ENCODE results near the gene FAM240A.
A peak's percentile ranks its signal among the peaks of the same experiment; 100 is the strongest.

FAM240A gene

GRCh38 chr3:46664188-46664970 is 52.1 kb downstream of the FAM240A start:
- no peak for DNase-seq (ENCODE audit: low spot score)
- Histone ChIP-seq H3K4me3 (ENCODE audit: severe bottlenecking) (no peak overlapping the region), H3K4me1 (ENCODE audit: insufficient read depth, poor library complexity, severe bottlenecking) (peaks cover 16% of the 10 kb centered on the region), H3K27me3 (ENCODE audit: insufficient read depth, poor library complexity, severe bottlenecking) (no peaks in the 10 kb centered on the region), H3K36me3 (ENCODE audit: low read depth) (no peaks in the 10 kb centered on the region), H3K27ac (ENCODE audit: poor library complexity, severe bottlenecking) (no peak overlapping the region), H3K9me3 (ENCODE audit: severe bottlenecking) (no peaks in the 10 kb centered on the region)
- TF ChIP-seq CTCF (IDR thresholded peaks at IDR 0.05; ENCODE audit: poor library complexity, severe bottlenecking), result no peak
- ATAC-seq (ENCODE audit: low read depth), result no peak

DNA sequence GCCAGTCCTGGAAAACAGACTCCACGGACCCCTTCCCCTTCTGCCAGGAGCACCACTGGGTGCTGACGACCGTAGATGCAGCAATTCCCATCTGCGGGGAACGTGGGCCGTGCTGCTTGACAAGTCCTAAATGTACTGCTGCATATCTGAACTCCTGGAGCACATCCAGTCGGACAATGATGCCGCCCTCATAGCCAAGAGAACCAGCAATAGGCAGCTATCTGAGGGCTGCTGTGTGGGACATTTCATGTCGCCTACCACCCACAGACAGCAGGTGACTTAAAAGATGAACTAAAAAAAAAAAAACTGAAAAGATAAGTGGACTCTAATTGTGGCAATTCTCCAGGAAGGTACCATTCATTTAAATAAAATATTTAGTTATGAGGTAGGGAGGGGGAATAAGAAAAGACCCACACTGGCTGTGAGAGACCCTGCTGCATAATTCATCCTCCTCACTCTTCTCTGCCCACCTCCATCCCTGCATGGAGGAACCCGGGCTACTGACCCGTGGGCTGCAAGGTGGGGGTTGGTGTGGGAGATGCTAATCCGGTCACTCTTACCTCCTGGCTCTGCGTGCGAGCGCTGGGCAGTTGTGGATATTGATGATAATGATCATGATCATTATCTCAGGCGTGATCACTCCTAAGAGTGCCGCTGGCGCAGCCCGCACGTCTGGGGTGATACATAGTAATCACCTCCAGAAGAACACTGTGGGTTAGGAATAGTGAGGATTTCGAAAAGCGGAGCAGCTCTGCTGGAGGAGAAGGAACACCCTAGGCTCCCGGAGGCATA is 52.8 kb downstream of the FAM240A start:
- no peak overlapping the region for H3K27ac ChIP-seq (ENCODE audit: poor library complexity, severe bottlenecking)
- no peak for ATAC-seq (ENCODE audit: low read depth)
- no peaks in the 10 kb centered on the region for H3K27me3 ChIP-seq (ENCODE audit: insufficient read depth, poor library complexity, severe bottlenecking)
- no peak for DNase-seq (ENCODE audit: low spot score)
- peaks cover 12% of the 10 kb centered on the region for H3K4me1 ChIP-seq (ENCODE audit: insufficient read depth, poor library complexity, severe bottlenecking)
- H3K36me3 ChIP-seq (ENCODE audit: low read depth), result no peaks in the 10 kb centered on the region; the same call in 1 of the 2 replicates
- no peaks in the 10 kb centered on the region for H3K9me3 ChIP-seq (ENCODE audit: severe bottlenecking)
- no peak for TF ChIP-seq CTCF (IDR thresholded peaks at IDR 0.05; ENCODE audit: poor library complexity, severe bottlenecking)
- no peak overlapping the region for H3K4me3 ChIP-seq (ENCODE audit: severe bottlenecking)

DNA sequence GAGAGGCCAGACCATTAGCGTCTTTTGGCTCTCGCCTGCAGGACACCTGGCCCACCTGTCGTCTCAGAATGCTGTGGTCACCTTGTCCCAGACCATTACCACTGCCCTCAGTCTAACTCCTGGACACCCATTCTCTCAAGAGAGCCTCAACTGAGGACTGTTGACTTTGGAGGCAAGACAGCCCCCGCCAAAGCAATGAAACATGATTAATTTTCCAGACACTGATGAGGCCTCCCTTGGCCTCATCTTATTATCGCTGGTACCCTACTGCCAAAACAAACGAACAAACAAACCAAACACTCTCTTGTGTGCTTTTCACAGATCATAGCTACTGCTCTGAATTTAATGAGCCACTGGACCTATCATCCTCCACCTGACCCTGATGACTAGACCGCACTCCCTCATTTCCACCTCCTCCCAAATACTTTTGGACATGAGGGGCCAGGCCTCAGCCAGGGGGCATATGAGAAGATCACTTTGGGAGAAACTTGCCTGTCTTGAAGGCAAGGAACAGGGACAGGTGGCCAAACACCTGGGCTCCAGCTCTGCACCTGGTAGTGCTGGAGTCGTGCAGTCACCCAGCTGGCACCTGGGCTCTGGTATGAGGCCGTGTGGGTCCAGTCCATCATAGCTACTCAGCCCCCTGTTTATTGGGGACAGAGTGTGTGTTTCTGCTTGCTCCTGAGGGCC is 53.6 kb downstream of the FAM240A start:
- DNase-seq (ENCODE audit: low spot score) (peak; percentile 20), ATAC-seq (ENCODE audit: low read depth) (no peak)
- no peak for TF ChIP-seq CTCF (IDR thresholded peaks at IDR 0.05; ENCODE audit: poor library complexity, severe bottlenecking)
- Histone ChIP-seq H3K36me3 (ENCODE audit: low read depth) (no peaks in the 10 kb centered on the region; the same call in 1 of the 2 replicates), H3K27me3 (ENCODE audit: insufficient read depth, poor library complexity, severe bottlenecking) (no peaks in the 10 kb centered on the region), H3K4me1 (ENCODE audit: insufficient read depth, poor library complexity, severe bottlenecking) (peaks cover 5% of the 10 kb centered on the region), H3K27ac (ENCODE audit: poor library complexity, severe bottlenecking) (no peak overlapping the region), H3K4me3 (ENCODE audit: severe bottlenecking) (no peak overlapping the region), H3K9me3 (ENCODE audit: severe bottlenecking) (no peaks in the 10 kb centered on the region)

DNA sequence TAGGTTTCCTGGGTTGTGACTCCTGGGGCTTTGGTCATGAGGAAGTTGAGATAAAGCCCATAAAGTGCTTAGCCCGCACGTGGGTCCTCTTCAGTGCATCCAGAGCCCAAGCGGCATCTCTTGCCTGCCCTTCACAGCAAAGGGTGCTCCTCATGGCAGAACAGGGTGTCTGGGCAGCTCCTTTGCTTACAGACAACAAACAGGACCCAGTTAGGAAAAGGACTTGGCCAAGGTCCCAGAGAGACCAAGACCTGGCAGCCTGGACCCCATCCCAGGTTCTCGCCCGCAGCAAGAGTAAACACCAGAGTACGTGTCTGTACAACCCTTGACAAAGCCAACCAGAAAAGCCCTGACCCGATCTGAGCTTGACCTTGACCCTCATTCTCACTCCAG is 54.1 kb downstream of the FAM240A start:
- Histone ChIP-seq H3K4me1 (ENCODE audit: insufficient read depth, poor library complexity, severe bottlenecking) (no peaks in the 10 kb centered on the region), H3K9me3 (ENCODE audit: severe bottlenecking) (no peaks in the 10 kb centered on the region), H3K27me3 (ENCODE audit: insufficient read depth, poor library complexity, severe bottlenecking) (no peaks in the 10 kb centered on the region), H3K27ac (ENCODE audit: poor library complexity, severe bottlenecking) (no peak overlapping the region), H3K36me3 (ENCODE audit: low read depth) (peaks cover 3% of the 10 kb centered on the region), H3K4me3 (ENCODE audit: severe bottlenecking) (no peak overlapping the region)
- no peak for TF ChIP-seq CTCF (IDR thresholded peaks at IDR 0.05; ENCODE audit: poor library complexity, severe bottlenecking)
- DNase-seq (ENCODE audit: low spot score) (peak; percentile 38), ATAC-seq (ENCODE audit: low read depth) (no peak)

Data from RWPE2 (cell line).